Left lung (tissue), 10 donors: ENCODE measurements around the gene NRG3. TPM values are rescaled to one million over a fixed set of nuclear protein-coding genes. Genes with fewer than 3 reads are reported as not detected.

Experiments used
- ATAC-seq: fragments of 200-7000 bp; cut with Tn5 transposase; one replicate; pipeline ENCODE4 v1.9.1; 2020; ENCODE audit warnings: moderate library complexity
- DNase-seq, 4 donors: peaks; one replicate each; pipeline ENCODE4 v3.0.0-alpha.2; 2013 to 2020
- H3K27ac ChIP-seq, 2 donors: fragments of 200-600 bp; sonication (generic) in 1 of 2; one replicate each; pipeline versions ENCODE4 v1.5.0 to v1.8.0; 2020 to 2021
- H3K27me3 ChIP-seq, 2 donors: fragments of 200-600 bp; sonication (generic) in 1 of 2; one replicate each; pipeline versions ENCODE4 v1.5.0 to v1.8.0; 2020 to 2021
- H3K36me3 ChIP-seq, 2 donors: fragments of 200-600 bp; sonication (generic) in 1 of 2; one replicate each; pipeline versions ENCODE4 v1.5.0 to v1.8.0; 2020 to 2021
- H3K4me1 ChIP-seq, 2 donors: fragments of 200-600 bp; one replicate each; pipeline ENCODE4 v1.8.0; 2021
- H3K4me3 ChIP-seq, 2 donors: fragments of 200-600 bp; sonication (generic) in 1 of 2; one replicate each; pipeline versions ENCODE4 v1.5.0 to v1.8.0; 2020 to 2021; ENCODE audit warnings: mild to moderate bottlenecking in 1 of 2
- H3K9me3 ChIP-seq, 2 donors: fragments of 200-600 bp; sonication (generic) in 1 of 2; one replicate each; pipeline versions ENCODE4 v1.5.0 to v1.8.0; 2020 to 2021
- CTCF ChIP-seq, 2 donors: fragments of 200-600 bp; sonication (generic) in 1 of 2; IDR thresholded peaks; one replicate each; pipeline versions ENCODE4 v1.5.0 to v1.8.0; 2021; ENCODE audit warnings: antibody characterized with exemption in 2 of 2
- intact Hi-C, 2 donors: fragments of 100-400 bp; cut with DNase I; formaldehyde crosslinking; loops; one replicate each; pipeline versions ENCODE4 v1.11.2 to v1.14.2; 2022
- polyA plus RNA-seq, 6 donors: library from polyadenylated mRNA; unstranded; fragments of 120-200 nt; gene quantifications; one replicate each; pipeline ENCODE4 v1.2.1, GENCODE V29; 2013; ENCODE audit not compliant: insufficient read length in 6 of 6
- total RNA-seq, 2 donors: library from RNA; stranded (reverse); fragmentation: NEBNext Ultra II Directional; extraction: Animal tissue kit (Norgen Biotek cat#: 25700); gene quantifications; one replicate each; pipeline ENCODE4 v1.2.1, GENCODE V29; 2021
- donor health status: DM: no; HTN: yes; CAD: no.
- donor health status: DM: no; HTN: no; CAD: no.

The NRG3 gene
- total and polyA plus RNA-seq, 8 donors: 1.0 to 1.7 (median 1.1) TPM

GRCh38 chr10:81877596-81877995 is 2.6 kb downstream of the NRG3 start:
- no peak overlapping the region for H3K27ac ChIP-seq
- no peak overlapping the region for H3K4me3 ChIP-seq
- H3K36me3 ChIP-seq: no peaks in the 10 kb centered on the region
- ATAC-seq (no peak), DNase-seq (no peak)
- intact Hi-C loops: no loop called here
- no peaks in the 10 kb centered on the region for H3K9me3 ChIP-seq
- peaks cover 37 to 51% of the 10 kb centered on the region in 2 donors for H3K27me3 ChIP-seq
- peaks cover 0 to 16% of the 10 kb centered on the region in 2 donors for H3K4me1 ChIP-seq
- no peak for TF ChIP-seq CTCF (IDR thresholded peaks at IDR 0.05)

GRCh38 chr10:81882011-81882410 is 7.0 kb downstream of the NRG3 start:
- ATAC-seq: no peak
- TF ChIP-seq CTCF (IDR thresholded peaks at IDR 0.05): no peak
- Histone ChIP-seq H3K9me3 (no peaks in the 10 kb centered on the region), H3K36me3 (no peaks in the 10 kb centered on the region), H3K4me1 (no peaks in the 10 kb centered on the region), H3K4me3 (no peak overlapping the region), H3K27me3 (peaks cover 4 to 9% of the 10 kb centered on the region in 2 donors), H3K27ac (no peak overlapping the region)
- intact Hi-C loops: no loop called here
- DNase-seq: no peak

- Histone ChIP-seq H3K4me1 (no peaks in the 10 kb centered on the region), H3K27ac (no peak overlapping the region), H3K36me3 (no peaks in the 10 kb centered on the region), H3K9me3 (no peaks in the 10 kb centered on the region), H3K27me3 (no peaks in the 10 kb centered on the region), H3K4me3 (no peak overlapping the region)
- no peak for ATAC-seq
- no peak for TF ChIP-seq CTCF (IDR thresholded peaks at IDR 0.05)
- intact Hi-C loops: no loop called here
- DNase-seq: no peak
Observed at GRCh38 chr10:81884856-81885255, 9.9 kb downstream of the NRG3 start.

- Histone ChIP-seq H3K4me1 (no peaks in the 10 kb centered on the region), H3K36me3 (no peaks in the 10 kb centered on the region), H3K27me3 (no peaks in the 10 kb centered on the region), H3K4me3 (no peak overlapping the region), H3K27ac (no peak overlapping the region), H3K9me3 (no peaks in the 10 kb centered on the region)
- no peak for TF ChIP-seq CTCF (IDR thresholded peaks at IDR 0.05)
- DNase-seq: no peak
- ATAC-seq: no peak
- intact Hi-C loops: no loop called here
Observed at GRCh38 chr10:81885491-81885890, 10.5 kb downstream of the NRG3 start.

- TF ChIP-seq CTCF (IDR thresholded peaks at IDR 0.05): no peak
- Histone ChIP-seq H3K27ac (no peak overlapping the region), H3K4me1 (no peaks in the 10 kb centered on the region), H3K27me3 (no peaks in the 10 kb centered on the region), H3K9me3 (no peaks in the 10 kb centered on the region), H3K4me3 (no peak overlapping the region), H3K36me3 (no peaks in the 10 kb centered on the region)
- intact Hi-C loops: no loop called here
- DNase-seq (no peak), ATAC-seq (no peak)
Observed at GRCh38 chr10:81886939-81887338, 11.9 kb downstream of the NRG3 start.
